SH-SY5Y (cell line): ENCODE data around the gene RBMS3.

Experiments
- GATA2 ChIP-seq: IDR thresholded peaks from 2 replicates; pipeline ENCODE4 v1.6.1; 2011; ENCODE audit warnings: mild to moderate bottlenecking, low read depth, low read length
- GATA3 ChIP-seq: IDR thresholded peaks from 2 replicates; pipeline ENCODE4 v1.6.1; 2011; ENCODE audit warnings: low read depth, mild to moderate bottlenecking, low read length, moderate library complexity

DNA sequence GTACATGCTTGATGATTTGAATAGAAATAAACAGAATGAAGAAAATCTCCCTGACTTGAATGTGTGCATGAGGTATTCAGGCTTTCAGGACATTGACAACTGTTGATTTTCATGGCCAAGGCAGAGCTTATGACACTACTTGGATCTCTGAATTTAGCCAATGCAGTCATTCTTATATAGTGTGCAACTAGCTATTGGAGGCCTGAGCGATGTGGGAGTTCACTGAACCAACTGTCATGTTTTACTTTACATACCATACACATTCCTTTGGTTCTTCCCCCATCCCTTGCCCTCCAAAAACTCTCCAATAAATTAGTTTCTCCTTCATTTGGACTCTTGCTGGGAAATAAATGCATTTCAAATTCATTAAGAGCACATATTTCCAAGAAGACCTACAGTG is 460.4 kb downstream of the RBMS3 start:
- TF ChIP-seq GATA2 (no peak), GATA3 (no peak)
